ENCODE measurements around the gene GRM3. TPM values are rescaled to one million over a fixed set of nuclear protein-coding genes. Genes with fewer than 3 reads are reported as not detected.

The GRM3 gene
- total and polyA plus RNA-seq, 2 donors (not counting 3 experiments of a cell fraction or from before 2014, with no cell fraction given): not detected

- H3K9me3 ChIP-seq (replicated peaks; ENCODE audit: control insufficient read depth, insufficient read depth, low read length): no peaks in the 10 kb centered on the region
- no peaks in the 10 kb centered on the region for H3K79me2 ChIP-seq (ENCODE audit: control insufficient read depth, insufficient read depth, low read length)
- no peak overlapping the region for H3K4me3 ChIP-seq (replicated peaks in 1 of 3; ENCODE audit: insufficient read depth in 1 of 3, low read depth in 1 of 3, low read length in 3 of 3)
- no peak overlapping the region for H2AFZ ChIP-seq (ENCODE audit: low read depth, low read length)
- H3K27me3 ChIP-seq (ENCODE audit: control insufficient read depth in 2 of 2, insufficient read depth in 2 of 2, low read length in 2 of 2): no peaks in the 10 kb centered on the region
- H3K4me2 ChIP-seq (ENCODE audit: insufficient read depth, low read length): no peak overlapping the region
- no peak for TF ChIP-seq GATA2 (IDR thresholded peaks at IDR 0.05; ENCODE audit: insufficient read depth, insufficient read length, low read depth, low read length)
- no peak for TF ChIP-seq EZH2 (IDR thresholded peaks at IDR 0.05; ENCODE audit: borderline replicate concordance, low read depth, low read length, severe bottlenecking)
- TF ChIP-seq MAX (IDR thresholded peaks at IDR 0.05; ENCODE audit: insufficient read depth, insufficient read length): no peak
- TF ChIP-seq POLR2AphosphoS5 (IDR thresholded peaks at IDR 0.05; ENCODE audit: insufficient read depth, low read depth, low read length): no peak
- no peak for TF ChIP-seq CTCF (IDR thresholded peaks at IDR 0.05; ENCODE audit: extremely low read depth in 1 of 2, insufficient read depth in 1 of 2, low read depth in 1 of 2, low read length in 2 of 2)
- TF ChIP-seq JUN (IDR thresholded peaks at IDR 0.05; ENCODE audit: borderline replicate concordance, insufficient read depth, insufficient read length, low read depth): no peak
- TF ChIP-seq POLR2A (IDR thresholded peaks at IDR 0.05; ENCODE audit: low read depth, low read length): no peak
- no peak for TF ChIP-seq MYC (IDR thresholded peaks at IDR 0.05; ENCODE audit: low read depth, low read length)
- TF ChIP-seq FOS (IDR thresholded peaks at IDR 0.05; ENCODE audit: borderline replicate concordance, insufficient read depth, low read length): no peak
- DNase-seq (ENCODE audit: low read depth, low spot score) (no peak), FAIRE-seq (no peak)
- H3K9ac ChIP-seq (replicated peaks; ENCODE audit: extremely low read depth, insufficient read depth, low read length): no peak overlapping the region
- no peaks in the 10 kb centered on the region for H4K20me1 ChIP-seq (replicated peaks; ENCODE audit: control insufficient read depth, extremely low read depth, insufficient read depth, low read length)
- peaks cover 0 to 1% of the 10 kb centered on the region in 2 experiments for H3K36me3 ChIP-seq (ENCODE audit: control insufficient read depth in 2 of 2, extremely low read depth in 1 of 2, insufficient read depth in 2 of 2, low read length in 2 of 2)
- BruUV-seq (replicated peaks): no TSS peak
- intact Hi-C loops (cut with micrococcal nuclease): no loop called here
- ChIA-PET POLR2A (no interaction called here), CTCF (interaction anchor here (1.3 to 1.4 kb wide), 2 partner anchors 10 to 26 kb away, joined by 5 read pairs; no protein-coding TSS in a partner anchor)
- no peaks in the 10 kb centered on the region for H3K4me1 ChIP-seq (ENCODE audit: control insufficient read depth, extremely low read depth, insufficient read depth, low read length)
- no peaks in the 10 kb centered on the region for H3K9me1 ChIP-seq (replicated peaks; ENCODE audit: control insufficient read depth, extremely low read depth, insufficient read depth, low read length)
- H3K27ac ChIP-seq (ENCODE audit: insufficient read depth, low read depth, low read length): no peak overlapping the region
- dilution Hi-C loops (cut with MboI; ENCODE audit: extremely low pct_ligation_motif_present, low sequenced_read_pairs): no loop called here
Measured at GRCh38 chr7:86900886-86901285, 257.2 kb downstream of the GRM3 start.
